GM12872 (cell line): ENCODE data around the gene ACOT6.

Experiments used
- CTCF ChIP-seq: IDR thresholded peaks from 3 replicates; pipeline ENCODE4 v1.5.1; 2011; ENCODE audit warnings: low read depth, mild to moderate bottlenecking, low read length, moderate library complexity; ENCODE audit not compliant: insufficient read depth

ACOT6 gene

GRCh38 chr14:73663548-73664212, 51.4 kb downstream of the ACOT6 start:
- TF ChIP-seq CTCF, result no peak

DNA sequence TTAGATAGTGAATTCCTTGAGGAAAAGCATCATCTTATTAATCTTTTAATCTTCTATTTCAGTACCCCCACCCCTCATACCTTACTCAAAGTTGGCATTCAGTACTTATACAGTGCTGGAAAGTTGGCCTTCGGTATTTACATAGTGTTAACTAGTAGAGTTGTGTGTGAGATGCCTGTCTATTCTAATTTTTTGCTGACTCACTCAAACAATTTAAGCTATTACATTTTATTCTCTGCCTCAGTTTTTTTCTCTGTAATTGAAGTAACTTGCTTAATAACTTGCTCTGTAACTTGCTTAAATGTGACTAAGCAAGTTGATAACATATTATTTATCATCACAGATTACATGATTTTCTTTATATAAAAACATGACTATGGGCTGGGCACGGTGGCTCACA, 52.8 kb downstream of the ACOT6 start:
- TF ChIP-seq CTCF, result no peak

DNA sequence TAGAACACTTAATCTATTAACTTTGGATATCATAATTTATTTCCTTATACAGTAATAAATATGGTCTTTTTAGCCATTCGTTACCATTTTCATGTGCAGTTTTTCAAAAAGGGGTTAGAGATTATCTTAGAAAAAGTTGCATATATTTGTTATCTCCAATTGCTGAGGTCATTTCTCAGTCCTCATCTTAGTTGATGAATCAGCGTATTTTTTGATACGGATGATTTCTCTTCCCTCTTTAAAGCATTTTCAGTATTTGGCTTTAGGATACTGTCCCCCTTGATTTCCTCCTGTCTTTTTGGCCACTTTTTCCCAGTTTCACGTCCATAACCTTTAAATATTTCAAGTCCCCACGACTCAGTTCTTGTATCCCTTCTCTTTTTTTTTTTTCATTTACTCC, 54.3 kb downstream of the ACOT6 start:
- no peak for TF ChIP-seq CTCF

GRCh38 chr14:73667854-73668253, 55.5 kb downstream of the ACOT6 start:
- TF ChIP-seq CTCF, result no peak
